Measurements from ENCODE around the gene THRAP3. TPM values are rescaled to one million over a fixed set of nuclear protein-coding genes. Genes with fewer than 3 reads are reported as not detected.

The THRAP3 gene
- total RNA-seq, 2 donors from 2014 or later: 145 to 165 TPM

- H3K4me1 Mint-ChIP-seq: peaks cover 1% of the 10 kb centered on the region
Observed at GRCh38 chr1:36285443-36286101, 61.3 kb downstream of the THRAP3 start.

GRCh38 chr1:36286802-36287201 lies 62.6 kb downstream of the THRAP3 start:
- peaks cover 2% of the 10 kb centered on the region for H3K4me1 ChIP-seq (ENCODE audit: control insufficient read depth, insufficient read depth, low read length)

More at GRCh38 chr1:36285443-36286101, 61.3 kb downstream of the THRAP3 start:
- no peaks in the 10 kb centered on the region for H3K27me3 Mint-ChIP-seq (ENCODE audit: insufficient read depth)
- no peaks in the 10 kb centered on the region for H3K27me3 ChIP-seq (ENCODE audit: control insufficient read depth, insufficient read depth, low read length, poor library complexity, severe bottlenecking)
- H3K27ac Mint-ChIP-seq: no peak overlapping the region
- 70 to 89% methylated on average over 3 to 7 of the region's 7 CpGs for WGBS, 2 experiments (ENCODE audit: insufficient coverage in 1 of 2, insufficient read length in 1 of 2)
- TF ChIP-seq CTCF (conservative IDR thresholded peaks at IDR 0.05): peak; percentile 86
- no peak overlapping the region for H3K4me3 Mint-ChIP-seq
- H3K9ac ChIP-seq (ENCODE audit: extremely low read depth, low read length, poor library complexity, severe bottlenecking): no peak overlapping the region
- no peaks in the 10 kb centered on the region for H3K9me3 ChIP-seq (ENCODE audit: control insufficient read depth, low read length)
- H3K36me3 ChIP-seq (ENCODE audit: control insufficient read depth, insufficient read depth, low read length): peaks cover 80% of the 10 kb centered on the region
- DNase-seq: peak; percentile 73
- H3K4me1 ChIP-seq (ENCODE audit: control insufficient read depth, insufficient read depth, low read length): peaks cover 2% of the 10 kb centered on the region
- H3K4me3 ChIP-seq (ENCODE audit: low read length): no peak overlapping the region
- H3K36me3 Mint-ChIP-seq (ENCODE audit: low read depth): peaks cover 61% of the 10 kb centered on the region
- no peak overlapping the region for H3K27ac ChIP-seq (ENCODE audit: low read depth, low read length)
- no peaks in the 10 kb centered on the region for H3K9me3 Mint-ChIP-seq

GRCh38 chr1:36287595-36287994 lies 63.4 kb downstream of the THRAP3 start:
- no peak overlapping the region for H3K4me3 ChIP-seq (ENCODE audit: low read length)
- peaks cover 87% of the 10 kb centered on the region for H3K36me3 ChIP-seq (ENCODE audit: control insufficient read depth, insufficient read depth, low read length)
- no peak for DNase-seq
- peaks cover 74% of the 10 kb centered on the region for H3K36me3 Mint-ChIP-seq (ENCODE audit: low read depth)
- 94 to 100% methylated on average over 3 to 5 of the region's 5 CpGs for WGBS, 2 experiments (ENCODE audit: insufficient coverage in 1 of 2, insufficient read length in 1 of 2)
- H3K9me3 ChIP-seq (ENCODE audit: control insufficient read depth, low read length): no peaks in the 10 kb centered on the region
- no peak overlapping the region for H3K27ac Mint-ChIP-seq
- no peak overlapping the region for H3K27ac ChIP-seq (ENCODE audit: low read depth, low read length)
- no peaks in the 10 kb centered on the region for H3K27me3 Mint-ChIP-seq (ENCODE audit: insufficient read depth)
- H3K9me3 Mint-ChIP-seq: no peaks in the 10 kb centered on the region
- H3K4me3 Mint-ChIP-seq: no peak overlapping the region
- no peak for TF ChIP-seq CTCF (conservative IDR thresholded peaks at IDR 0.05)
- peaks cover 2% of the 10 kb centered on the region for H3K4me1 ChIP-seq (ENCODE audit: control insufficient read depth, insufficient read depth, low read length)
- H3K27me3 ChIP-seq (ENCODE audit: control insufficient read depth, insufficient read depth, low read length, poor library complexity, severe bottlenecking): no peaks in the 10 kb centered on the region
- H3K9ac ChIP-seq (ENCODE audit: extremely low read depth, low read length, poor library complexity, severe bottlenecking): no peak overlapping the region
- peaks cover 1% of the 10 kb centered on the region for H3K4me1 Mint-ChIP-seq

More at GRCh38 chr1:36286802-36287201, 62.6 kb downstream of the THRAP3 start:
- Mint-ChIP-seq H3K9me3 (no peaks in the 10 kb centered on the region), H3K4me3 (no peak overlapping the region), H3K27me3 (ENCODE audit: insufficient read depth) (no peaks in the 10 kb centered on the region), H3K27ac (no peak overlapping the region), H3K36me3 (ENCODE audit: low read depth) (peaks cover 72% of the 10 kb centered on the region), H3K4me1 (peaks cover 1% of the 10 kb centered on the region)
- TF ChIP-seq CTCF (conservative IDR thresholded peaks at IDR 0.05): no peak
- Histone ChIP-seq H3K27ac (ENCODE audit: low read depth, low read length) (no peak overlapping the region), H3K4me3 (ENCODE audit: low read length) (no peak overlapping the region), H3K9ac (ENCODE audit: extremely low read depth, low read length, poor library complexity, severe bottlenecking) (no peak overlapping the region), H3K36me3 (ENCODE audit: control insufficient read depth, insufficient read depth, low read length) (peaks cover 88% of the 10 kb centered on the region), H3K9me3 (ENCODE audit: control insufficient read depth, low read length) (no peaks in the 10 kb centered on the region), H3K27me3 (ENCODE audit: control insufficient read depth, insufficient read depth, low read length, poor library complexity, severe bottlenecking) (no peaks in the 10 kb centered on the region)
- DNase-seq: no peak
- 97 to 98% methylated on average over 11 to 13 of the region's 13 CpGs for WGBS, 2 experiments (ENCODE audit: insufficient coverage in 1 of 2, insufficient read length in 1 of 2)
